Fibroblast of villous mesenchyme (primary cell): ENCODE measurements around the gene WDR48. TPM values are rescaled to one million over a fixed set of nuclear protein-coding genes. Genes with fewer than 3 reads are reported as not detected.
A peak's percentile ranks its signal among the peaks of the same experiment; 100 is the strongest.

Experiments
- DNase-seq: peaks from one replicate; pipeline ENCODE4 v3.0.0-alpha.2; 2010; ENCODE audit warnings: low read depth
- H3K4me3 ChIP-seq: 2 replicates; pipeline ENCODE4 v1.5.1; 2011; ENCODE audit warnings: low read depth, mild to moderate bottlenecking, low read length
- CTCF ChIP-seq: IDR thresholded peaks from 2 replicates; pipeline ENCODE4 v1.5.1; 2012; ENCODE audit warnings: low read depth, mild to moderate bottlenecking, low read length; ENCODE audit not compliant: insufficient read depth
- total RNA-seq: library from RNA; depleted of rRNA; stranded (reverse); fragments of >200 nt; gene quantifications from 2 replicates; pipeline ENCODE4 v1.2.3, GENCODE V29; 2012

The WDR48 gene
- total RNA-seq, 1 donor = 30.2 TPM

GRCh38 chr3:39104961-39105686 lies 53.3 kb downstream of the WDR48 start:
- no peak overlapping the region for H3K4me3 ChIP-seq
- no peak for DNase-seq
- no peak for TF ChIP-seq CTCF

- peak overlapping the region; percentile 96 for H3K4me3 ChIP-seq
- no peak for TF ChIP-seq CTCF
- DNase-seq = no peak
Observed at GRCh38 chr3:39105687-39106063, 53.9 kb downstream of the WDR48 start.

- peak overlapping the region; percentile 96 for H3K4me3 ChIP-seq
- no peak for TF ChIP-seq CTCF
- peak; percentile 33 for DNase-seq
Observed at GRCh38 chr3:39106281-39106811, 54.5 kb downstream of the WDR48 start.

GRCh38 chr3:39106851-39107387 lies 55.1 kb downstream of the WDR48 start:
- DNase-seq = peak; percentile 67
- no peak for TF ChIP-seq CTCF

GRCh38 chr3:39107388-39108199 lies 55.8 kb downstream of the WDR48 start, which contains the start of the genes GORASP1 and TTC21A:
Gene GORASP1 (minus strand): TSS chr3:39107627. CDS start chr3:39107541, 86 bp downstream.
Gene TTC21A (plus strand): TSS chr3:39107680. CDS start chr3:39107838, 158 bp downstream.
- TF ChIP-seq CTCF = no peak
- DNase-seq = peak; percentile 90
- H3K4me3 ChIP-seq = peak within 1 kb of the TSS; percentile 96

More at GRCh38 chr3:39106851-39107387, 55.1 kb downstream of the WDR48 start:
- peak overlapping the region; percentile 96 for H3K4me3 ChIP-seq

- H3K4me3 ChIP-seq = peak overlapping the region; percentile 96
- no peak for DNase-seq
- no peak for TF ChIP-seq CTCF
Observed at GRCh38 chr3:39108200-39108710, 56.4 kb downstream of the WDR48 start.
